ENCODE data around the gene MAP1S.
"Not testable (repeated sequence)": the region's sequence is repeated elsewhere in the genome, so short reads cannot be mapped to it uniquely, and the experiment has no call there.

The MAP1S gene

DNA sequence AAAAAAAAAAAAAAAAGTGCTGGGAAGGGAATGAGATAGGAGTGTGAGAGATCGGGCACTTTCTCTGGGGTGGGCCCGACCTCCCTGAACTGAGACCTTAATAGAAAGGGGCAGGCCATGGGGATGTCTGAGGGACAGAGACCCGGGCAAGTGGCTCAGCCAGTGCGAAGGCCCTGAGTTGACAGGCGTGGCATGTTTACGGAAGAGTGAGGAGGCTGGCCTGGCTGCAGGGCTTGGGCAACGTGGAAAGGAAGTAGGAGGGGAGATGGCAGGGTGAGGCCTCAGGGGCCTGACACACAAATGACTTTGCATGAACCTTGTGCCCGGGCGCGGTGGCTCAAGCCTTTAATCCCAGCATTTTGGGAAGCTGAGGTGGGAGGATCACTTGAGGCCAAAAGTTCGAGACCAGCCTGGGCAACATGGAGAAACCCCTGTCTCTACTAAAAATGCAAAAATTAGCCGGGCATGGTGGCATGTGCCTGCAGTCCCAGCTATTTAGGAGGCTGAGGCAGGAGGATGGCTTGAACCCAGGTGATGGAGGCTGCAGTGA is 45.9 kb downstream of the MAP1S start:
- no peak for DNase-seq (ENCODE audit: low read depth in 2 of 2)

- no peak for DNase-seq (ENCODE audit: low read depth in 2 of 2)
Observed at GRCh38 chr19:17766543-17767131, 47.4 kb downstream of the MAP1S start.

DNA sequence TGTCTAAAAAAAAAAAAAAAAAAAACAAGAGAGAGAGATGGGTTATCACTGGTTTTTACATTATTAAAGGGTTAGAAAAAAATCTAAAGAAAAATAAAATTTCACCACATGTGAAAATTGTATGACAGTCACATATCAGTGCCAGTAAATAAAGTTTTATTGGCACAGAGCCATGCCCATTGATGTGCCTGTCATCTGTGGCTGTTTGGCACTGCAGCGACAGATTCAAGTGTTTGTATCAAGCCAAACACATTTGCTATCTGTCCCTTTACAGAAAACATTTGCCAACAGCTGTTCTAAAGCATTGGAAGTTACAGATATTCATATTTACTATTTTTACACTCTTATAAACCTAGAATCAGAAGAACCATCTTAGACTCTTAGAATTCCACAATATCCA is 48.3 kb downstream of the MAP1S start:
- DNase-seq (ENCODE audit: low read depth in 2 of 2), result no peak

DNA sequence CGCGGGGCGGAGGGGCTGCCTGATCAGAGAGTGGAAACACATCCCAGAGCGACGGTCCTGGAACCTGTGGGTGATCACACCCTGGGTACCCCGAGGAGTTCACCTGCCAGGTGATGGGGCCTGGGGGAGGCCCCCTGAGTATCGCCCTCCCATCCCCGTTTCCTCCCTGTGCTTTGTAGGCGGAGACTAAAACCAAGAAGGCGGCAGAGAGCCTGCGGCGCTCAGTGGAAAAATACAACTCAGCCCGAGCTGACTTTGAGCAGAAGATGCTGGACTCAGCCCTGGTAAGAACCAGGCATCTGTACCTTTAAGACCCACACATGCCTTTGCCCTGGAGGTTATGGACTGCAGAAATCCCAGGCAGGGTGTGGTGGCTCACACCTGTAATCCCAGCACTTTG is 51.3 kb downstream of the MAP1S start:
- DNase-seq (ENCODE audit: low read depth in 2 of 2), result no peak

DNA sequence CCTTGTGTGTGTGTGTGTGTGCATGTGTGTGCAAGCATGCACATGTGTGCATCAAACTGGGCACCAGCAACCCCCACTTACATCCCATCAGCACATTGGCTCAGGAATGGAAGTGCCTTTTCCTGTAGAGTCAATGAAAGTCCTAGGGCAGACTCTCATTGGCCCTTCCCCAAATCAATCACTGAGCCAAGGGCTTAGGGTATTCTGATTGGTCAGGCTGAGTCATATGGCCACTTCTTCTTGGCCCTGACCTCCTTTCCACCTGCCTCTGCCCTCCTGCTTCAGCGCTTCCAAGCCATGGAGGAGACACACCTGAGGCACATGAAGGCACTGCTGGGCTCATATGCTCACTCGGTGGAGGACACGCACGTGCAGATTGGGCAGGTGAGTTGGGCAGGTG is 52.9 kb downstream of the MAP1S start:
- no peak for DNase-seq (ENCODE audit: low read depth in 2 of 2)

GRCh38 chr19:17775245-17775927 is 56.1 kb downstream of the MAP1S start:
- peak in 1 of 2 donors; percentile 26 for DNase-seq (ENCODE audit: low read depth in 2 of 2)

DNA sequence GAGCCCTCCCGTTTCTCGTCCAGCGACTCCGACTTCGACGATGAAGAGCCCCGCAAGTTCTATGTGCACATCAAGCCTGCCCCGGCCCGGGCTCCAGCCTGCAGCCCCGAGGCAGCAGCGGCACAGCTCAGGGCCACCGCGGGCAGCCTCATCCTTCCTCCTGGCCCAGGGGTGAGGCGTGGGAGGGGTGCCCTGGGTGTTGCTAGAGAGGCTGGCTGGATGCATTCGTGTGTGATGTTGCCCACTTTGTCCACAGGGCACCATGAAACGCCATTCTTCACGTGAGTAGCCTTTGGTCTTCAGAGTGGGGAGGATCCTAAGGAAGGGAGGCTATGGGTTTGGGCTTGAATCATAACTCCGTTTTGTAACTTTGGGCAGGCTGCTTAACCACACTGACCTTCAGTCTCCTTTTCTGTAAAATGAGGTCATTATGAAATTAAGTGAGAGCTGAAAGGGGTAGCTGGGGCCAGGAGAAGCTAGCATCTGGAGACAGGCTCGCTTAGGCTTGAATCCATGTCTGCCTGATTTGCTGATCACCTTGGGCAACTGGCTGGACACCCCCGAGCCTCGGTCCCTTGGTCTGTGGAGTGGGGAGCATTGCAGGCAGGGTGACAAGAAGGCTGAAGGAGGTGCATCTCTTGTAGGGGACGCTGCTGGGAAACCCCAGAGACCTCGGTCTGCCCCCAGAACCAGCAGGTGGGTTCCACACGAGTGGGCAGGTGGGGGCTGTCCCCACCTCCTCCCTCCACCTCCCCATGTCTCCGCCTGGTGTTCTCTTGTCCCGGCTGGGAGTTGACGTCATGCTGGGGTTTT is 56.9 kb downstream of the MAP1S start:
- DNase-seq (ENCODE audit: low read depth in 2 of 2), result no peak

DNA sequence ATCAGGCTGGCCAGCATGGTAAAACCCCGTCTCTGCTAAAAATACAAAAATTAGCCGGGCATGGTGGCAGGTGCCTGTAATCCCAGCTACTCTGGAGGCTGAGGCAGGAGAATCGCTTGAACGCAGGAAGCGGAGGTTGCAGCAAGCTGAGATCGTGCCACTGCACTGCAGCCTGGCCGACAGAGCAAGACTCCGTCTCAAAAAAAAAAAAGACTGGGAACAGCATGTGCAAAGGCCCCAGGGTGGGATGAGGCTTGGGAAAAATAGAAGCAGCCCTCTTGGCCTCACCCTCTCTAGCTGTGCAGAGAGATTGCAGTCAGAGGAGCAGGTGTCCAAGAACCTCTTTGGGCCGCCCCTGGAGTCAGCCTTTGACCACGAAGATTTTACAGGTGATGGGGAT is 58.6 kb downstream of the MAP1S start:
- not testable (repeated sequence) for DNase-seq (ENCODE audit: low read depth in 2 of 2)

DNA sequence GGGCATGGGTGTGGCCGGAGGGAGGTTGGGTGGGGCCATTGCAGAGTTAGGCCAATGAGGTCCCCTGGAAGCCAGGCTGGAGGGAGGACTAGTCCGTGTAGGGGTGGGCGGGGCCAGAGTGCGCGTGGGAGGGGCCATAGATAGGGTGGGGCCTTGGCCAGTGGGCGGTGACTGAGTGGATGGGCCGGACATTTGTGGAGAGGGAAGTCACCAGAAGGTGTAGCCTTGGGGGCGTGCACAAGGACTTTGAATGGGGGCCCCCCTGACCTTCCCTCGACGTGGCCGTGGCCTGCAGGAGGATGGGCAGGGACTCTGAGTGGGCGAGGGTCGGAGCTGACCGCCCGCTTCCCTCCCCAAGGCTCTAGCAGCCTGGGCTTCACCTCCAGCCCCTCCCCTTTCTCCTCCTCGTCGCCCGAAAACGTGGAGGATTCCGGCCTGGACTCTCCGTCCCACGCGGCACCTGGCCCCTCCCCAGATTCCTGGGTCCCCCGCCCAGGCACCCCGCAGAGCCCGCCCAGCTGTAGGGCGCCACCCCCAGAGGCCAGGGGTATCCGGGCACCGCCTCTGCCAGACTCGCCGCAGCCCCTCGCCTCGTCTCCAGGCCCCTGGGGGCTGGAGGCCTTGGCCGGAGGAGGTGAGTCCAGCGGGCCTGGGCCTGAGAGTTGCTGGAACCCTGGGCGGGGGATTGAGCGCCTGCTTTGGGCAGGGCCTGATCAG is 59.1 kb downstream of the MAP1S start:
- no peak for DNase-seq (ENCODE audit: low read depth in 2 of 2)

DNA sequence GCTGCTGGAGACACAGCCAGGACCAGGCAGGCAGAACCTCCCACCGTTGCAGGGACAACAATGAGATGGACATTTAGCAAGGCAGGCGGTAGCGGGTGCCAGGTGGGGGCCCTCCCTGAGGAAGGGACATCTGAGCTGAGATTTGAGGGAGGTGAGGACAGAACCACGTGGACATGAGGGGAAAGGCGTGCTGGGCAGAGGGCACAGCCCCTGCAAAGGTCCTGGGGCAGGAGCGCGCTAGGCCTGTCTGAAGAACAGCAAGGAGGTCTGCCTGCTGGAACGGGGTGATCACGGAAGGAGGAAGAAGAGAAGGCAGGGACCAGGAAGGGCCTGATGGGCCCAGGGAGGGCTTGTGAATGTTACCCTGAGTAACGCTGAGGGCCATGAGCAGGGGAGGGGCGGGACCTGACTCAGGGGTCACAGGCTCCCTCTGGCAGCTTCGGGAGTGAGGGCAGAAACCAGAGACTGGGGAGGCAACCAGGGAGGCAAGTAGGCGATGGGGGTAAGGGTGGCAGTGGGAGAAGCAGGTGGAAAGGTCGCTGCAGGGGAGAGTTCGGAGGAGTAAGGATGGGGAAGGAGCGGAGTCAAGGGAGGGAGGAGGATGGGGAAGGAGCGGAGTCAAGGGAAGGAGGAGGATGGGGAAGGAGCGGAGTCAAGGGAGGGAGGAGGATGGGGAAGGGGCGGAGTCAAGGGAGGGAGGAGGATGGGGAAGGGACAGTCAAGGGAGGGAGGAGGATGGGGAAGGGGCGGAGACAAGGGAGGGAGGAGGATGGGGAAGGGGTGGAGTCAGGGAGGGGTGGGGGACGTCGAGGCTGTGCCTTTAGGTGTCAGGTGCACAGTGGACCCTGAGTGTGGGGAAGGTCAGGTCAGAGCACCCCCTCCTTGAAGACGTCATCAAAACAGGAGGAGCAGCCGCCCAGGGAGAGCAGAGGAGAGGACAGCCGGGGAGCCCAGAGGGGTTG is 60.0 kb downstream of the MAP1S start:
- DNase-seq (ENCODE audit: low read depth in 2 of 2), result no peak

GRCh38 chr19:17780781-17781180 is 61.5 kb downstream of the MAP1S start:
- DNase-seq (ENCODE audit: low read depth in 2 of 2), result no peak

- not testable (repeated sequence) for DNase-seq (ENCODE audit: low read depth in 2 of 2)
Observed at GRCh38 chr19:17783721-17784120, 64.4 kb downstream of the MAP1S start.

All from stimulated activated CD8-positive, alpha-beta memory T cell treated with anti-CD3 and anti-CD28 coated beads, Interleukin-7, amount 100 ng/mL, for 1 hour (primary cell).